Activated B cell treated with CpG ODN at 0.5 μM for 24 hours (primary cell): ENCODE results near the gene IMPA2. TPM values are rescaled to one million over a fixed set of nuclear protein-coding genes. Genes with fewer than 3 reads are reported as not detected.
"Not testable (repeated sequence)": the region's sequence is repeated elsewhere in the genome, so short reads cannot be mapped to it uniquely, and the experiment has no call there.

Experiments used
- ATAC-seq: fragments of 200-7000 bp; cut with Tn5 transposase; one replicate; pipeline ENCODE4 v1.10.0; 2021; ENCODE audit warnings: low read depth, mild to moderate bottlenecking, moderate library complexity
- CTCF ChIA-PET: fragments of 350-600 bp; sonication (Branson Sonifier 250); formaldehyde crosslinking; loops from one replicate; lab custom pipeline; 2021; ENCODE audit warnings: antibody characterized with exemption; lab: Charles Lee
- POLR2A ChIA-PET: fragments of 350-600 bp; sonication (Branson Sonifier 250); formaldehyde crosslinking; loops from one replicate; lab custom pipeline; 2021; ENCODE audit warnings: antibody characterized with exemption; lab: Charles Lee
- DNase-seq: peaks from one replicate; pipeline ENCODE4 v3.0.0; 2022
- H3K27ac Mint-ChIP-seq: one replicate; pipeline ENCODE4 v1.8.0; 2020; ENCODE audit warnings: mixed read lengths
- H3K27me3 Mint-ChIP-seq: one replicate; pipeline ENCODE4 v1.8.0; 2021; ENCODE audit warnings: mixed read lengths
- H3K36me3 Mint-ChIP-seq: one replicate; pipeline ENCODE4 v1.8.0; 2021; ENCODE audit warnings: low read depth, mixed read lengths
- H3K4me1 Mint-ChIP-seq: one replicate; pipeline ENCODE4 v1.8.0; 2021; ENCODE audit warnings: mixed read lengths
- H3K4me3 Mint-ChIP-seq: one replicate; pipeline ENCODE4 v1.8.0; 2020; ENCODE audit warnings: mild to moderate bottlenecking, mixed read lengths
- H3K9me3 Mint-ChIP-seq: one replicate; pipeline ENCODE4 v1.8.0; 2020; ENCODE audit warnings: mixed read lengths
- CTCF ChIP-seq: fragments of 200-600 bp; IDR thresholded peaks from one replicate; pipeline ENCODE4 v1.8.0; 2022; ENCODE audit warnings: antibody characterized with exemption, mild to moderate bottlenecking
- intact Hi-C: fragments of 100-400 bp; cut with micrococcal nuclease; formaldehyde crosslinking; loops from one replicate; pipeline ENCODE4 v1.15.1; 2024
- total RNA-seq: library from RNA; stranded (reverse); gene quantifications from 2 replicates; pipeline ENCODE4 v1.2.3, GENCODE V29; 2022

IMPA2 gene
- total RNA-seq, 1 donor from 2014 or later: 7.5 TPM

DNA sequence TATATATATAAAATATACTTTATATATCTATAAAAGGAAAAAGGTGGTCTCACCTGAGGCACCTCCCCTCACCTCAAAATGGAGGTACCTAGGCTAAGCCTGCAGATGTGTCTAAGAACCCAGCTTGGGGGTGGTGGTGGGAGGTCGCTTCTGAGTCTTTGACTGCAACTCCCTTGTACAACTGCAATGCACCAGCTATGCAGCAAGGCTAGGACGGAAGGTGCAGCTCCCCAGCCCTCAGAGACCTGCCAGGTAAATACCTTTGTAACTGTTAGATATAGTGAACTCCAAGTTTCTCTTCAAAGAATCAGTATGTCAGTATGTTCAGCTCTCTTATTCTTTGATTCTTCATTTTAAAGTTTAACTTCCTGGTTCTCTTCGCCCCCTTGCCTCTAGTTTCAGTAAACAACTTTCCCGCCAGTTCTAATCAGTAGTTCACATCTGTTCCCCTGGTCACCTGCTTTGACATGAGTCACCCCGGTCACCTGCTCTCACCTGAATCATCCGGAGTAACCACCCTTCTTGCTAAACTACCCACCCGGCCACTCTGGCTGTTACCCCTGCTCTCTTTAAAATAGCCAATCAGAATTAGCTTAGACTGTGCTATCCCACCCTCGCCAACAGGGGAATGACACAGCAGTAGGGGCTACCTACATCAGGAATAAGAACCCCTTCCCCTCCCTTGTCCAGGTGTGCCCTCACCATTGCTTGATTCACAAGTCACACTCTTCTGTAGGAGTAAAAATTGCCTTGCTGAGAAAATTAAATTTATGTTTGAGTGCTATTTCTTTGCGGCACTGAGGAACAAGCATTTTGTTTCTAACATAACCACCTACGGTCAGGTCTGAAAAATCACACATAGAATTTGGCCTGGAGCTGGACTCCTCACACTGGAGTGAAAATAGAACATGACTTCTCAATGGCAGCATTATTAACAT lies 24.7 kb upstream of the IMPA2 start:
- H3K4me3 Mint-ChIP-seq: no peak overlapping the region

GRCh38 chr18:11957636-11958035 lies 23.7 kb upstream of the IMPA2 start:
- intact Hi-C loops: no loop called here
- no peak for TF ChIP-seq CTCF
- Mint-ChIP-seq H3K27ac (no peak overlapping the region), H3K27me3 (no peaks in the 10 kb centered on the region), H3K36me3 (no peaks in the 10 kb centered on the region), H3K4me3 (no peak overlapping the region), H3K9me3 (peaks cover 12% of the 10 kb centered on the region), H3K4me1 (no peaks in the 10 kb centered on the region)
- ATAC-seq (no peak), DNase-seq (no peak)
- POLR2A ChIA-PET: interaction anchor here (0.6 kb wide), 1 partner anchor 12 kb away, joined by 5 read pairs; no protein-coding TSS in a partner anchor
- CTCF ChIA-PET: no interaction called here

More for the DNA sequence above, 24.7 kb upstream of the IMPA2 start:
- H3K9me3 Mint-ChIP-seq: peaks cover 12% of the 10 kb centered on the region
- intact Hi-C loops: no loop called here
- ATAC-seq: no peak
- TF ChIP-seq CTCF: no peak
- CTCF ChIA-PET: no interaction called here
- no peak for DNase-seq
- H3K27ac Mint-ChIP-seq: no peak overlapping the region
- H3K27me3 Mint-ChIP-seq: no peaks in the 10 kb centered on the region
- no peaks in the 10 kb centered on the region for H3K4me1 Mint-ChIP-seq
- no peaks in the 10 kb centered on the region for H3K36me3 Mint-ChIP-seq
- POLR2A ChIA-PET: no interaction called here

DNA sequence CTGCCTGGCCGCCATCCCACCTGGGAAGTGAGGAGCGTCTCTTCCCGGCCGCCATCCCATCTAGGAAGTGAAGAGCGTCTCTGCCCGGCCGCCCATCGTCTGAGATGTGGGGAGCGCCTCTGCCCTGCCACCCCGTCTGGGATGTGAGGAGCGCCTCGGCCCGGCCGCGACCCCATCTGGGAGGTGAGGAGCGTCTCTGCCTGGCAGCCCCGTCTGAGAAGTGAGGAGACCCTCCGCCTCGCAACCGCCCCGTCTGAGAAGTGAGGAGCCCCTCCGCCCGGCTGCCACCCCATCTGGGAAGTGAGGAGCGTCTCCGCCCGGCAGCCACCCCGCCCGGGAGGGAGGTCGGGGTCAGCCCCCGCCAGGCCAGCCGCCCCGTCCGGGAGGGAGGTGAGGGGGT lies 21.7 kb upstream of the IMPA2 start:
- H3K4me3 Mint-ChIP-seq, H3K4me1 Mint-ChIP-seq, POLR2A ChIA-PET, H3K36me3 Mint-ChIP-seq, H3K27ac Mint-ChIP-seq, CTCF ChIA-PET, ATAC-seq, H3K27me3 Mint-ChIP-seq, intact Hi-C loops, DNase-seq: not testable (repeated sequence)
- peaks cover 12% of the 10 kb centered on the region for H3K9me3 Mint-ChIP-seq

DNA sequence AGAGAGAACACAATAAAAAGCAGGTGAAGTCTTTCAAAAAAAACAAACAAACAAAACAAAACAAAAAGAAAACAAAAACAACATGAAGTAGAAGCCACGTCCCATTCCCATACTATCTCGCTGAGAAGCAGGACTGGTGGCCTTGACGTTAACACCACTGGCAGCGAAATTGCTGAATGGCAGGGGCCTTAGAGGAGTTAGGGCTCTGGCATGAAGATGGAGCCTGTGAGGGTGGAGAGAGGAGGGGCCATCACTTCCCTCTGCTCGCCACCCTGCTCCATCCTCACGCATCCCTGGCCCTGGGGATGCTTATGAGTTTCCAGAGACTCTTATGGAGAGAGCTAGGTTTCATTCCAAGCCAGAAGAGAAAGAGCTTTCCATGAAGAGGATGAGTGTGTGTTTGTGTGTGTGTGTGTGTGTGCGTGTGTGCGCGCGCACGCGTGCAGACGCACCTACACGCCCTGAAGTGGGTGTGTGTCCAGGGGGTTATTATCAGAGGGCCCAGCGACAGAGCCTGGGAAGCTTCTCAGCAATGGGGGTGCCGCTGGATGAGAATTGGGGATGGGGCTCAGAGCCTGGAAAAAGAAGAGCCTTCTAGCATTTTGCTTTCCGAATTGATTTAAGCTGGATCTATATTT lies 20.4 kb upstream of the IMPA2 start:
- Mint-ChIP-seq H3K4me3 (no peak overlapping the region), H3K36me3 (no peaks in the 10 kb centered on the region), H3K27ac (no peak overlapping the region), H3K9me3 (peaks cover 12% of the 10 kb centered on the region), H3K4me1 (no peaks in the 10 kb centered on the region), H3K27me3 (no peaks in the 10 kb centered on the region)
- DNase-seq (no peak), ATAC-seq (no peak)
- CTCF ChIA-PET: no interaction called here
- POLR2A ChIA-PET: no interaction called here
- intact Hi-C loops: no loop called here
- no peak for TF ChIP-seq CTCF

- ATAC-seq: no peak
- ChIA-PET POLR2A (no interaction called here), CTCF (no interaction called here)
- Mint-ChIP-seq H3K27me3 (no peaks in the 10 kb centered on the region), H3K4me3 (no peak overlapping the region), H3K27ac (no peak overlapping the region), H3K9me3 (peaks cover 2% of the 10 kb centered on the region), H3K4me1 (no peaks in the 10 kb centered on the region), H3K36me3 (no peaks in the 10 kb centered on the region)
- no peak for DNase-seq
- intact Hi-C loops: no loop called here
- no peak for TF ChIP-seq CTCF
Observed at GRCh38 chr18:11962597-11962996, 18.7 kb upstream of the IMPA2 start.
